Ovary (tissue), 3 donors: ENCODE measurements around the gene SNX24.

ENCODE experiments used
- POLR2A ChIP-seq: fragments of 450-650 bp; IDR thresholded peaks from one replicate; pipeline ENCODE4 v1.6.1; 2017; ENCODE audit warnings: antibody characterized with exemption, mild to moderate bottlenecking, moderate library complexity
- TF ChIP-seq, protein P1 (sequence below), 3 donors: fragments of 450-650 bp in 2 of 3; fragments of 200-600 bp in 1 of 3; IDR thresholded peaks; one replicate each; pipeline versions ENCODE4 v1.5.1 to v1.8.0; 2016 to 2022; ENCODE audit warnings: antibody characterized with exemption in 3 of 3, mild to moderate bottlenecking in 1 of 3
- donor health status: DM: no; HTN: no; CAD: no.

DNA sequence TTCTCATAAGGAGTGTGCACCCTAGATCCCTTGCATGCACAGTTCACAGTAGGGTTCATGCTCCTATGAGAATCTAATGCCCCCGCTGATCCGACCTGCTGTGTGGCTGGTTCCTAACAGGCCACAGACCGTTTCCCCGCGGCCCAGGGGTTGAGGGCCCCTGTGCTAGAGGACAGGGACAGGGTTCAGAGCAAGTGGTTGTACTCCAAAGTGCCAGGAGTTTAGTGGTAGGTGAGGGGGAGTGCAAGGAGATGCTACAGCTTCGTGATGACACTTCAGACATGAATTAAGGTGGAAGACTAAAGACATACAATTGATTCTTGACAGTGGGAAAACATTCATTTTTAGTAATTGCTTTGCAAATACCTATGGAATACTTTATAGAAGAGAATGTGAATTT lies 40.5 kb downstream of the SNX24 start:
- TF ChIP-seq, protein P1, sequence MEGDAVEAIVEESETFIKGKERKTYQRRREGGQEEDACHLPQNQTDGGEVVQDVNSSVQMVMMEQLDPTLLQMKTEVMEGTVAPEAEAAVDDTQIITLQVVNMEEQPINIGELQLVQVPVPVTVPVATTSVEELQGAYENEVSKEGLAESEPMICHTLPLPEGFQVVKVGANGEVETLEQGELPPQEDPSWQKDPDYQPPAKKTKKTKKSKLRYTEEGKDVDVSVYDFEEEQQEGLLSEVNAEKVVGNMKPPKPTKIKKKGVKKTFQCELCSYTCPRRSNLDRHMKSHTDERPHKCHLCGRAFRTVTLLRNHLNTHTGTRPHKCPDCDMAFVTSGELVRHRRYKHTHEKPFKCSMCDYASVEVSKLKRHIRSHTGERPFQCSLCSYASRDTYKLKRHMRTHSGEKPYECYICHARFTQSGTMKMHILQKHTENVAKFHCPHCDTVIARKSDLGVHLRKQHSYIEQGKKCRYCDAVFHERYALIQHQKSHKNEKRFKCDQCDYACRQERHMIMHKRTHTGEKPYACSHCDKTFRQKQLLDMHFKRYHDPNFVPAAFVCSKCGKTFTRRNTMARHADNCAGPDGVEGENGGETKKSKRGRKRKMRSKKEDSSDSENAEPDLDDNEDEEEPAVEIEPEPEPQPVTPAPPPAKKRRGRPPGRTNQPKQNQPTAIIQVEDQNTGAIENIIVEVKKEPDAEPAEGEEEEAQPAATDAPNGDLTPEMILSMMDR (IDR thresholded peaks at IDR 0.05), result no peak
- no peak for TF ChIP-seq POLR2A
